ENCODE data around the gene TMEM53.

TMEM53 gene

DNA sequence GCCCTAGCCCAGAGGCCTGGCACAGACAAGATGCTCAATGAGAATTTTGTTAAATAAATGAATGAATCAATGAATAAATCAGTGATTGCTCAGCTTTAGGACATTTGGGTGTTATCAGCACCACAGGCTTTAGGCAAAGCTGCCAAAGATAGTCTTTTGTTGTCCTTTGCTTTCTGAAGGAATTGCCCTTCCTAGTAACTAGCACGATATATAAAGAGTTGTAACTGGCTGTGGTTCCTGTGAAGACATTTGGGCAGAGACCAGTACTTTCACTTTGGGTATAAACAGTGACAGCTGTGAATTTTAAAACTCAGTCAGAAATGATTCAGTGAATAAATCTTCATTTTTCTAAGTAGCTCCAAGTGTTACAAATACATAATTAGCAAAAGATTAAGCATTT is 43.4 kb upstream of the TMEM53 start:
- no peak for TF ChIP-seq ZFX (IDR thresholded peaks at IDR 0.05)
- TF ChIP-seq, protein P1, sequence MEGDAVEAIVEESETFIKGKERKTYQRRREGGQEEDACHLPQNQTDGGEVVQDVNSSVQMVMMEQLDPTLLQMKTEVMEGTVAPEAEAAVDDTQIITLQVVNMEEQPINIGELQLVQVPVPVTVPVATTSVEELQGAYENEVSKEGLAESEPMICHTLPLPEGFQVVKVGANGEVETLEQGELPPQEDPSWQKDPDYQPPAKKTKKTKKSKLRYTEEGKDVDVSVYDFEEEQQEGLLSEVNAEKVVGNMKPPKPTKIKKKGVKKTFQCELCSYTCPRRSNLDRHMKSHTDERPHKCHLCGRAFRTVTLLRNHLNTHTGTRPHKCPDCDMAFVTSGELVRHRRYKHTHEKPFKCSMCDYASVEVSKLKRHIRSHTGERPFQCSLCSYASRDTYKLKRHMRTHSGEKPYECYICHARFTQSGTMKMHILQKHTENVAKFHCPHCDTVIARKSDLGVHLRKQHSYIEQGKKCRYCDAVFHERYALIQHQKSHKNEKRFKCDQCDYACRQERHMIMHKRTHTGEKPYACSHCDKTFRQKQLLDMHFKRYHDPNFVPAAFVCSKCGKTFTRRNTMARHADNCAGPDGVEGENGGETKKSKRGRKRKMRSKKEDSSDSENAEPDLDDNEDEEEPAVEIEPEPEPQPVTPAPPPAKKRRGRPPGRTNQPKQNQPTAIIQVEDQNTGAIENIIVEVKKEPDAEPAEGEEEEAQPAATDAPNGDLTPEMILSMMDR (conservative IDR thresholded peaks at IDR 0.05), result no peak
- H3K27ac ChIP-seq, result no peak overlapping the region

DNA sequence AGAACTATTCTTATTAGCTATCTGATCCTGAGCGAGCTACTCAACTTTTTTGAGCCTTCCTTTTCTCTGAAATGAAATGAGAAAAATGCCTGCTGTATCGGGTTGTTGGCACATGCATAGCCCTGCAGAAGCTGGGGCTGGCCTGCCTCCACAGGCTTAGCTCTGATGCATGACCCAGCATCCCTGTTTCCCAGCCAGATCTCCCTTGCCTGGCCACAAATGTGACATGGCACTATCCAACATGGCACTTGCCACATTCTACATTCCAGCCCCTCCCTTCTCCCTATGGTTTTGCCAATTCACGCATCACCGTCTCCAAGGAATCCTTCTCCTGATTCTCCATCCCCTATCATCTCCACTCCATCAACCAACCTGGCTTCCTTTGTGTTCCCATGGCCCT is 42.9 kb upstream of the TMEM53 start:
- TF ChIP-seq, protein P1 (conservative IDR thresholded peaks at IDR 0.05), result no peak
- TF ChIP-seq ZFX (IDR thresholded peaks at IDR 0.05), result no peak
- H3K27ac ChIP-seq, result no peak overlapping the region

GRCh38 chr1:44714944-44715571 is 40.8 kb upstream of the TMEM53 start:
- no peak for TF ChIP-seq ZFX (IDR thresholded peaks at IDR 0.05)
- TF ChIP-seq, protein P1 (conservative IDR thresholded peaks at IDR 0.05), result peak; percentile 97
- no peak overlapping the region for H3K27ac ChIP-seq

DNA sequence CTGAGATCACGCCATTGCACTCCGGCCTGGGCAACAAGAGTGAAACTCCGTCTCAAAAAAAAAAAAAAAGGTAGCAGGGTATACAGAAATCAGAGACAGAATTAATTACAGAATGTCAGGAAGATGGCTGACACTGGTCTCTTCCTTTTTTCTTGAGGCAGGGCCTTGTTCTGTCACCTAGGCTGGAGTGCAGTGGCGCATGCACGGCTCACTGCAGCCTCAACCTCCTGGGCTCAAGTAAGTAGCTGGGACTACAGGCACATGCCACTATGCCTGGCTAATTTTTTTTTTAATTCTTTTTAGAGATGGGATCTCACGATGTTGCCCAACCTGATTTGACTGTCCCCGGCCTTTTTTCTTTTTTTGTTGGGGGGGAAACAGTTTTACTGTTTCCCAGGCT is 40.3 kb upstream of the TMEM53 start:
- TF ChIP-seq, protein P1 (conservative IDR thresholded peaks at IDR 0.05), result no peak
- TF ChIP-seq ZFX (IDR thresholded peaks at IDR 0.05), result no peak
- H3K27ac ChIP-seq, result no peak overlapping the region

DNA sequence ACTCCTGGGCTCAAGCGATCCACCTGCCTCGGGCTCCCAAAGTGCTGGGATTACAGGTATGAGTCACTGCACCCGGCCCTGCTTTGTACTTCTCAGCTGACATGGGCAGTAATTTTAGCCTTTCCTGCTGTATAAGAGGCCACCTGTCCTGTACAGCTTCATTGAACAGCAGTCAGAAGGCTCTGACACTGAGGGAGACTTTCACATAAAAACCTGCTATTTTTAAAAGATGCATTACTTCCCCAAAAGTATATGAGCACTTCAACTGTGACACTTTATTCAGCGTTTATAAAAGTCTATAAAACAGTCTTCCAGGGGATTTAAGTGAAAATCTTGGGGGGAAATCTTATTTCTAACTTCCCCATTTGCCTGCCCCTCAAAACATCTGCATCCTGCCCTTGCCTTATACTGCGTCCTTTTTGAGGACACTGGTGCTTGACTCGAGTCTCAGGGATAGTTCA is 39.1 kb upstream of the TMEM53 start:
- no peak for TF ChIP-seq ZFX (IDR thresholded peaks at IDR 0.05)
- TF ChIP-seq, protein P1 (conservative IDR thresholded peaks at IDR 0.05), result no peak
- H3K27ac ChIP-seq, result no peak overlapping the region

- TF ChIP-seq, protein P1 (conservative IDR thresholded peaks at IDR 0.05), result peak; percentile 42; the same call in 1 of the 2 replicates
- TF ChIP-seq ZFX (IDR thresholded peaks at IDR 0.05), result no peak
- H3K27ac ChIP-seq, result no peak overlapping the region
These were observed 33.9 kb upstream of the TMEM53 start for GRCh38 chr1:44707959-44708831.

Measured in C4-2B (cell line).